C4-2B (cell line): Measurements from ENCODE around the gene FOXJ3.

Source experiments
- CTCF ChIP-seq: fragments of 450-650 bp; conservative IDR thresholded peaks from 2 replicates; pipeline ENCODE4 v1.5.1; 2017; ENCODE audit warnings: mild to moderate bottlenecking
- ZFX ChIP-seq: fragments of 450-650 bp; IDR thresholded peaks from 2 replicates; pipeline ENCODE4 v1.6.1; 2017

GRCh38 chr1:42150651-42151050 lies 184.4 kb downstream of the FOXJ3 start:
- no peak for TF ChIP-seq CTCF
- no peak for TF ChIP-seq ZFX
